C4-2B (cell line): ENCODE measurements around the gene WHAMM.

ENCODE experiments used
- H3K27ac ChIP-seq: fragments of 450-650 bp; 2 replicates; pipeline ENCODE4 v1.5.1; 2017
- CTCF ChIP-seq: fragments of 450-650 bp; conservative IDR thresholded peaks from 2 replicates; pipeline ENCODE4 v1.5.1; 2017; ENCODE audit warnings: mild to moderate bottlenecking
- ZFX ChIP-seq: fragments of 450-650 bp; IDR thresholded peaks from 2 replicates; pipeline ENCODE4 v1.6.1; 2017

WHAMM gene

GRCh38 chr15:82875411-82876003 lies 66.1 kb downstream of the WHAMM start:
- H3K27ac ChIP-seq, result no peak overlapping the region
- TF ChIP-seq ZFX (no peak), CTCF (no peak)

- no peak overlapping the region for H3K27ac ChIP-seq
- TF ChIP-seq CTCF, result no peak
- no peak for TF ChIP-seq ZFX
Observed at GRCh38 chr15:82877825-82878224, 68.4 kb downstream of the WHAMM start.

GRCh38 chr15:82878325-82878724 lies 68.9 kb downstream of the WHAMM start:
- TF ChIP-seq CTCF (no peak), ZFX (no peak)
- H3K27ac ChIP-seq, result no peak overlapping the region

GRCh38 chr15:82880704-82881103 lies 71.3 kb downstream of the WHAMM start:
- no peak for TF ChIP-seq ZFX
- TF ChIP-seq CTCF, result no peak
- H3K27ac ChIP-seq, result no peak overlapping the region

GRCh38 chr15:82881747-82882146 lies 72.3 kb downstream of the WHAMM start:
- TF ChIP-seq CTCF (no peak), ZFX (no peak)
- H3K27ac ChIP-seq, result no peak overlapping the region

- TF ChIP-seq ZFX, result no peak
- TF ChIP-seq CTCF, result no peak
- no peak overlapping the region for H3K27ac ChIP-seq
Observed at GRCh38 chr15:82882273-82882928, 73.0 kb downstream of the WHAMM start.
